ENCODE measurements around the gene MB21D2.

The MB21D2 gene

DNA sequence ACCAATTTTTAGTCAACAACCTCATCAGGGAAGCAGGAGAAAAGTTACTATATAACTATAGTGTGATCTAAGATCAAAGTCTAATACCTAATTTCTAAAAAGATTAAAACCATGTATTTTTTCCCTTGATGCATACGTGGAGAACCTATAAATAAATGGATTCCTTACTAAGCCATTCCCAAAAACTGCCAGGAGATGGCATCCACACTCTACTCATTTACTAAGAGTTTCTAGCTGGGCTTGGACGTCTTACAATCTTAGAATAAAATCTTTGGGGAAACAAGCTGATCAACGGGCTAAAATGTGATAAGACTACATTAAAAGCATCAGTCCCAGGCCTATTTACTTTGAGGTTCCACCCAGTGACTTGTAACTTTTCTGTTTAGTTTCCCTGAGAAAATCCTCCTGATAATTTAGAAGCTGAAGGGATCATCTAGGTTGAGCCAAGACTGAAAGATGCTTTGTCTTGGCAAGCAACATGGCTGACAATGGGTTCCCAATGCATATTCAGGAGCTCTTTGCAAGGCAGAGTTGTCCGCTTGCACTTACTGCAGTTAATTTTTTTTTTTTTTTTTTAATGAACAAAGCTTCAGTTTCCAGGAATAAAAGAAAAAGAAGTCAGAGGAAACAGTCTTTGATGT, 104.8 kb downstream of the MB21D2 start:
- TF ChIP-seq, protein P1, sequence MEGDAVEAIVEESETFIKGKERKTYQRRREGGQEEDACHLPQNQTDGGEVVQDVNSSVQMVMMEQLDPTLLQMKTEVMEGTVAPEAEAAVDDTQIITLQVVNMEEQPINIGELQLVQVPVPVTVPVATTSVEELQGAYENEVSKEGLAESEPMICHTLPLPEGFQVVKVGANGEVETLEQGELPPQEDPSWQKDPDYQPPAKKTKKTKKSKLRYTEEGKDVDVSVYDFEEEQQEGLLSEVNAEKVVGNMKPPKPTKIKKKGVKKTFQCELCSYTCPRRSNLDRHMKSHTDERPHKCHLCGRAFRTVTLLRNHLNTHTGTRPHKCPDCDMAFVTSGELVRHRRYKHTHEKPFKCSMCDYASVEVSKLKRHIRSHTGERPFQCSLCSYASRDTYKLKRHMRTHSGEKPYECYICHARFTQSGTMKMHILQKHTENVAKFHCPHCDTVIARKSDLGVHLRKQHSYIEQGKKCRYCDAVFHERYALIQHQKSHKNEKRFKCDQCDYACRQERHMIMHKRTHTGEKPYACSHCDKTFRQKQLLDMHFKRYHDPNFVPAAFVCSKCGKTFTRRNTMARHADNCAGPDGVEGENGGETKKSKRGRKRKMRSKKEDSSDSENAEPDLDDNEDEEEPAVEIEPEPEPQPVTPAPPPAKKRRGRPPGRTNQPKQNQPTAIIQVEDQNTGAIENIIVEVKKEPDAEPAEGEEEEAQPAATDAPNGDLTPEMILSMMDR (conservative IDR thresholded peaks at IDR 0.05; ENCODE audit: low read length): peak; percentile 76
- DNase-seq (ENCODE audit: low read depth): peak; percentile 71
- H3K4me3 ChIP-seq (ENCODE audit: low read length): no peak overlapping the region

DNA sequence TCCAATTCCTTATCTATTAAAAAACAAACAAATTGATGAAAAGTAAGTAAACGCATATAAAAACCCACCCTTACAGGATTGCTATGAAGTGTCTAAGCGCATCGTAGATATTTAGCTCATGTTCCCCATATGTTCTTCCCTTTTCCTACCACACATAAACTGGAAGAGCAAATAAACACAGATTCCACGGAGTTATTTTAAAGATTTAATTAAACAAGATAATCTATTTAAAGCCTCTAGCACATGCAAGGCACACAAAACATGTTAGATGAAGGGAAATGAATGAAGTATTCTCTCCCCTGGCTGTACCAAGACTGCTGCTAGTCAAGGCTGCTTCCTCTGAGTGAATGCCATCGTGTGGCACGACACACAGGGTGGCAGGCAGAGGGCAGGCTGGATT, 111.9 kb downstream of the MB21D2 start:
- no peak overlapping the region for H3K4me3 ChIP-seq (ENCODE audit: low read length)
- no peak for DNase-seq (ENCODE audit: low read depth)
- TF ChIP-seq, protein P1 (conservative IDR thresholded peaks at IDR 0.05; ENCODE audit: low read length): no peak

DNA sequence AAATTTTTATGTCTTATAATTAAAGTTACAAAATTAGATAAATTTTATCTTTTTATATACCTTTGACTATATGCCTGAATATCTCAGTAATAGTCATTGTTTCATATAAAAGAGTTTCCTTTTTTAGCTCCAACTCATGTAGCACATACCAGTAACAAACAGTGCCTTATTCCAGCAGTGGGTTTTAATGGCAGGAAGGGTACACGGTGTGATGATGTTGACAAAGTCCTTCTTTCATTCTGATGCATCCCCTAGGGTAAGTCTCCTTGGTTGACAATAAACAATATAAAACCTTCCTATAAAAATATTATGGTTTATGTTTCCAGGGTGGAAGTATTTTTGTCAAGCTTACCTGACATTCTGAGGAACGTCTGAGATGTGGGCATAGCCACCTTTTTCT, 113.2 kb downstream of the MB21D2 start:
- no peak for DNase-seq (ENCODE audit: low read depth)

DNA sequence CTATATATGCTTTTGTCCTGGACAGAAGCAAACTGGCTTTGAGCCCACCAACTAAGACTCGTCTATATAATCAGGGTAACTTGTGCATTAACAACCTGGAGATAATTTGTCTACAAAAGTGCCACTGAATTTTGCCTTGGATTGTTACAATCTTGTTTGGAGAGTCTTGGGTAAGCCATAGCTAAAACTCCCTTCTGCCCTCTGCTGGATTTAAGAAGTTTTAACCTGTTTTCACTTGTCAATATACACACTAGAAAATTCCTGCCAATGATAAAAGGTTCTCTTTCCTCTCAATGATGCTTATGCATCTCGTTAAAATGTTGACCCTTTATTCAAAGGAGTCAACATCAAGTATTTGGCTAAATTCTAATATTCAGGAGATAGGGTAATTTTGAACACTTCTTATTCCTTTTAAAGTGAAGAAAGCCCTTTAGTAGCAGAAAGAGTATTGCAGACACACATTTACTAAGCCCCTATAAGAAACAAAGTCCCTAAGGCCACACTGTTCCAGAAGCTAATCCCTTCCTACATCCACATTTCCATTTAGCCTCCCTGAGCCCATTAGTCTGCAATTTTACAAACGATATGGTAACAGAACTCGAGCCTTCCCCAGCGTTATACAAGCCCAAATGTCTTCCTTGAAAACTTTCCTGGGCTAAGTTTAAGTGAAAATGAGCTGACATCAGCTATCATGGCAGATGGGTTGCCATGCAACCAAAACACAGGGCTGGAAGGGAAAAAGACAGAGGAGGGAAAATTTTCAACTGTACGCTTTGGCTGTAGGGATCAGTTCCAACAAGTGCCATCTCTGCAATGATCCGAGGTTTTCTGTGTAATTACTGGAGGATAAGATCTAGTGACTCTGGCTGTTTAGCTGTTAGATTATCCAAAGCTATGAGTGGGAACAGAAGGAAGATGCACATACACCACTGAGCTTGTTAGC, 114.4 kb downstream of the MB21D2 start:
- H3K4me3 ChIP-seq (ENCODE audit: low read length): no peak overlapping the region
- DNase-seq (ENCODE audit: low read depth): peak; percentile 65
- TF ChIP-seq, protein P1 (conservative IDR thresholded peaks at IDR 0.05; ENCODE audit: low read length): peak; percentile 69

More for the DNA sequence above, 113.2 kb downstream of the MB21D2 start:
- no peak overlapping the region for H3K4me3 ChIP-seq (ENCODE audit: low read length)
- TF ChIP-seq, protein P1 (conservative IDR thresholded peaks at IDR 0.05; ENCODE audit: low read length): no peak

DNA sequence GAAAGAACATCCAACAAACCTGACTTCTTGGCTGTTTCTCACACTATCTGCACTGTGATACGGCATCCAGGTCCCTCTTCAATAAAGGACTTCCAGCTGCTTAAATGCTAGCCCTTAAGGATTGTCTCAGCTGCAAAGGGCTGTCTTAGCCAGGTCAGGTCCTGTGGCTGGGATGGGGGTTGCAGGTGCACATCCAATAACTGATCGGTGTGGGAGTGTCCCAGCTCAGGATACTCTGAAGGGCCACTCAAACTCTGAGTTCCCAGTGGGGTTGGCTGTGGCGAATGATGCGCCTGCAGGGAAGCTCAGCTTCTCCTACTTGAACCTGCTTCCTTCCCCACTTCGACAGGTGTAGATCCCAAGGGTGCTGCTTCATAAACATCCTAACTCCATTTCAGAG, 115.7 kb downstream of the MB21D2 start:
- no peak for DNase-seq (ENCODE audit: low read depth)
- TF ChIP-seq, protein P1 (conservative IDR thresholded peaks at IDR 0.05; ENCODE audit: low read length): no peak
- H3K4me3 ChIP-seq (ENCODE audit: low read length): no peak overlapping the region

DNA sequence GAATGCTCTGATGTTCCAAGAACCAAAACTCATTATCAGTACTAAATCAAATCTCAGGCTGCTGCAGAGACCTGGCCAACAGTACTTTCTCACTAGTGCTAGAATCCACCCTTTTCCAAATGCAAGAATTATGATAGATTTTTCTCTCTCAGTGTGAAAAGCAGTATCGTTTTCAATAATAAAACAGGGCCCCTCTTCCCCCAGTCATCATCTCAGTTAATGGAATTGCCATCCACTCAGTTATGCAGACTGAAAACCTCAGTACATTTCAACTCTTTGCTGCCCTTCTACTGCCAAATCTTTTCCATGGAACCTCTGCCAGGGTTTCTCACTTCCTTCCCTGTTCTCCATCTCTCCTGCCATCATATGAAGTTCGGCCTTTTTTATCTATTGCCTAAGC, 117.9 kb downstream of the MB21D2 start:
- no peak for DNase-seq (ENCODE audit: low read depth)
- no peak overlapping the region for H3K4me3 ChIP-seq (ENCODE audit: low read length)
- TF ChIP-seq, protein P1 (conservative IDR thresholded peaks at IDR 0.05; ENCODE audit: low read length): no peak

Measured in AG10803 (cell line).